Vagina (tissue), 2 donors: ENCODE data around the gene KCTD17.

Source experiments
- CTCF ChIP-seq, 3 experiments: fragments of 450-650 bp in 2 of 3; fragments of 200-600 bp in 1 of 3; sonication (generic) in 1 of 3; IDR thresholded peaks; one replicate each; pipeline ENCODE4 v1.5.1; 2017 to 2019; ENCODE audit warnings: antibody characterized with exemption in 3 of 3, mild to moderate bottlenecking in 2 of 3, moderate library complexity in 2 of 3
- POLR2A ChIP-seq, 2 donors: fragments of 450-650 bp; IDR thresholded peaks; one replicate each; pipeline ENCODE4 v1.6.1; 2017; ENCODE audit warnings: antibody characterized with exemption in 2 of 2, mild to moderate bottlenecking in 2 of 2, moderate library complexity in 2 of 2
- POLR2AphosphoS5 ChIP-seq, 2 donors: sonication (generic); formaldehyde crosslinking; IDR thresholded peaks; one replicate each; pipeline ENCODE4 v1.9.0; 2017; ENCODE audit warnings: antibody characterized with exemption in 2 of 2, mild to moderate bottlenecking in 2 of 2, low read depth in 1 of 2; ENCODE audit not compliant: insufficient read depth in 1 of 2

GRCh38 chr22:37067428-37067827 is 15.9 kb downstream of the KCTD17 start:
- TF ChIP-seq CTCF (IDR thresholded peaks at IDR 0.05) (no peak), POLR2A (IDR thresholded peaks at IDR 0.05) (no peak), POLR2AphosphoS5 (IDR thresholded peaks at IDR 0.05; ENCODE audit: insufficient read depth in 1 of 2, low read depth in 1 of 2) (no peak)
